ENCODE measurements around the gene BMPR1A. TPM values are rescaled to one million over a fixed set of nuclear protein-coding genes. Genes with fewer than 3 reads are reported as not detected.

BMPR1A gene
- total and polyA plus RNA-seq, 2 of the 13 experiments (the other 11 are each of a cell fraction or from before 2014, with no cell fraction given), result 17.8 to 44.2 TPM

DNA sequence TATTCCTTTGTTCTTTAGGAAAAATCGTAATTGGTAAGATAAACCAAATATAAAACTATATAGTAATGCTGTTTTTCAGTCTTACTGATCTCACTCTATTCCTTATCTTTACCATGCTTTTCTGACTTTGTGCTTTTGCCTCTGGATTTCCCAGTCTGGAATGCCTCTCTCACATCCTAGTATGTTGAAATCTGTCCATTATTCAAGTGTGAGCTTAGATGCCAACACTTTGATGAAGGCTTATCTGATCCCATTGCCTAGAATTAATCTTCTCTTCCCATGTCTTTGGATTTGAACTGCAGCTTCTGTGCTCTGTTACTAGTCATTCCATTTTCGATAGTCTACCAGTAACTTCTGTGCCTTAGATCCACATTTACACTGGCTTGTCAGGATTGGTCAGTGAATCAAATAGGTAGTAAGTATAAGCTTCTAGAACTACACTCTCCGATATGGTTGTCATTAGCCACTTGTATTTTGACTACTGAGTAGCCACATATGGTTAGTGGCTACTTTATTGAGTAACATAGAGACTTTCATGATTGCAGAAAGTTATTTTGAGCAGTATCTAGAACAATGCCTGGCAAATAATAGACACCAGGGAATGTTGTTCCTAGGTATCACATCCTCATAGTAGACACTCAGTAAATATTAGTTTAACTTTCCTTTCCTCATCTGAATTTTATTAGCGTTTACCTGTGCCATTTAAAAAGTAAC is 92.9 kb downstream of the BMPR1A start:
- in situ Hi-C loops (cut with HindIII; ENCODE audit: extremely low pct_ligation_motif_present, low pct_unique_long_range_greater_than_20kb) (no loop called here), intact Hi-C loops (cut with micrococcal nuclease; ENCODE audit: unreplicated experiment) (no loop called here)
- TF ChIP-seq PHF21A (CRISPR knock-in tag; IDR thresholded peaks at IDR 0.05) (no peak), ZNF547 (CRISPR knock-in tag; IDR thresholded peaks at IDR 0.05) (no peak)
- Histone ChIP-seq H3K4me3 (replicated peaks in 1 of 3; ENCODE audit: insufficient read depth in 1 of 3, low read depth in 2 of 3, low read length in 3 of 3) (no peak overlapping the region), H3K36me3 (replicated peaks in 1 of 2; ENCODE audit: control insufficient read depth in 1 of 2, insufficient read depth in 2 of 2, low read length in 2 of 2) (peaks cover 9 to 24% of the 10 kb centered on the region in 2 experiments; a peak in 4 of 5 replicates), H4K20me1 (ENCODE audit: insufficient read depth, low read length) (no peaks in the 10 kb centered on the region), H3K9ac (ENCODE audit: insufficient read depth, low read depth, low read length) (no peak overlapping the region), H2AFZ (ENCODE audit: low read length) (no peak overlapping the region), H3K9me3 (ENCODE audit: low read length) (no peaks in the 10 kb centered on the region), H3K4me1 (ENCODE audit: insufficient read depth, low read length) (no peaks in the 10 kb centered on the region), H3K4me2 (ENCODE audit: low read depth, low read length) (no peak overlapping the region), H3K79me2 (ENCODE audit: insufficient read depth, low read length) (no peaks in the 10 kb centered on the region), H3K27me3 (ENCODE audit: control insufficient read depth in 1 of 2, insufficient read depth in 2 of 2, low read length in 2 of 2) (no peaks in the 10 kb centered on the region), H3K27ac (ENCODE audit: extremely low read length, insufficient read depth, low read length) (no peak overlapping the region)
- ATAC-seq (no peak), DNase-seq (ENCODE audit: low spot score) (no peak), FAIRE-seq (no peak)
- ChIA-PET CTCF (ENCODE audit: low intra/inter-chr PET ratio, low total read pairs) (no interaction called here), POLR2A (no interaction called here)
- BruUV-seq (replicated peaks), result no TSS peak
- 93% methylated on average over 4 of the region's 4 CpGs for WGBS (ENCODE audit: low lambda C conversion rate)

DNA sequence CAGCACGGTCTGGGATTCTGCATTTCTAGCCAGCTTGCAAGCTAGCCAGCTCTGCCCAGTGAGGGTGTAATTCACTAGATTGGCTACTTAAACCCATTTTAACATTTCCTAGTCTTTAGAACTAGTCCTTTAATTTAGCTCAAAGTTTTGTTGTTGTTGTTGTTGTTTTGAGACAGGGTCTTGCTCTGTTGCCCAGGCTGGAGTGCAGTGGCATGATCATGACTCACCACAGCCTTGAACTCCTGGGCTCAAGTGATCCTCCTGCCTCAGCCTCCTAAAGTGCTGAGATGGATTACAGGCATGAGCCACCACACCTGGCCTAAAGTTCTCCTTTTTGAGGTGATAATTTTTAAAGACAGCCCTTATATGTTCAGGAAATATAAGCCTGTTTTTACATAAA is 94.1 kb downstream of the BMPR1A start:
- no peak for ATAC-seq
- H3K79me2 ChIP-seq (ENCODE audit: insufficient read depth, low read length), result no peaks in the 10 kb centered on the region
- no peak overlapping the region for H2AFZ ChIP-seq (ENCODE audit: low read length)
- peaks cover 4 to 21% of the 10 kb centered on the region in 2 experiments; a peak in 4 of 5 replicates for H3K36me3 ChIP-seq (replicated peaks in 1 of 2; ENCODE audit: control insufficient read depth in 1 of 2, insufficient read depth in 2 of 2, low read length in 2 of 2)
- no peaks in the 10 kb centered on the region for H3K9me3 ChIP-seq (ENCODE audit: low read length)
- H3K27me3 ChIP-seq (ENCODE audit: control insufficient read depth in 1 of 2, insufficient read depth in 2 of 2, low read length in 2 of 2), result no peaks in the 10 kb centered on the region
- H3K4me2 ChIP-seq (ENCODE audit: low read depth, low read length), result no peak overlapping the region
- BruUV-seq (replicated peaks), result no TSS peak
- FAIRE-seq, result no peak
- ChIA-PET POLR2A (no interaction called here), CTCF (ENCODE audit: low intra/inter-chr PET ratio, low total read pairs) (no interaction called here)
- 92% methylated on average over 1 of the region's 1 CpG for WGBS (ENCODE audit: low lambda C conversion rate)
- no peaks in the 10 kb centered on the region for H4K20me1 ChIP-seq (ENCODE audit: insufficient read depth, low read length)
- H3K4me3 ChIP-seq (replicated peaks in 1 of 3; ENCODE audit: insufficient read depth in 1 of 3, low read depth in 2 of 3, low read length in 3 of 3), result no peak overlapping the region
- no peak overlapping the region for H3K9ac ChIP-seq (ENCODE audit: insufficient read depth, low read depth, low read length)
- in situ Hi-C loops (cut with HindIII; ENCODE audit: extremely low pct_ligation_motif_present, low pct_unique_long_range_greater_than_20kb) (no loop called here), intact Hi-C loops (cut with micrococcal nuclease; ENCODE audit: unreplicated experiment) (no loop called here)
- no peak for DNase-seq (ENCODE audit: low spot score)
- H3K4me1 ChIP-seq (ENCODE audit: insufficient read depth, low read length), result no peaks in the 10 kb centered on the region
- H3K27ac ChIP-seq (ENCODE audit: extremely low read length, insufficient read depth, low read length), result no peak overlapping the region
- TF ChIP-seq, protein P1, sequence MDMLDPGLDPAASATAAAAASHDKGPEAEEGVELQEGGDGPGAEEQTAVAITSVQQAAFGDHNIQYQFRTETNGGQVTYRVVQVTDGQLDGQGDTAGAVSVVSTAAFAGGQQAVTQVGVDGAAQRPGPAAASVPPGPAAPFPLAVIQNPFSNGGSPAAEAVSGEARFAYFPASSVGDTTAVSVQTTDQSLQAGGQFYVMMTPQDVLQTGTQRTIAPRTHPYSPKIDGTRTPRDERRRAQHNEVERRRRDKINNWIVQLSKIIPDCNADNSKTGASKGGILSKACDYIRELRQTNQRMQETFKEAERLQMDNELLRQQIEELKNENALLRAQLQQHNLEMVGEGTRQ (IDR thresholded peaks at IDR 0.05; ENCODE audit: low read depth, low read length), result no peak
- TF ChIP-seq, protein P1 (CRISPR knock-in tag; IDR thresholded peaks at IDR 0.05; ENCODE audit: borderline replicate concordance), result no peak
- TF ChIP-seq TRAFD1 (CRISPR knock-in tag; IDR thresholded peaks at IDR 0.05; ENCODE audit: borderline replicate concordance) (no peak), TCF7 (IDR thresholded peaks at IDR 0.05; ENCODE audit: low read depth) (no peak), FOSL2 (CRISPR knock-in tag; IDR thresholded peaks at IDR 0.05) (peak; percentile 20; the same call in 1 of the 2 replicates), ZNF121 (CRISPR knock-in tag; IDR thresholded peaks at IDR 0.05) (peak; percentile 56; the same call in 1 of the 2 replicates)
- TF ChIP-seq, protein P2, sequence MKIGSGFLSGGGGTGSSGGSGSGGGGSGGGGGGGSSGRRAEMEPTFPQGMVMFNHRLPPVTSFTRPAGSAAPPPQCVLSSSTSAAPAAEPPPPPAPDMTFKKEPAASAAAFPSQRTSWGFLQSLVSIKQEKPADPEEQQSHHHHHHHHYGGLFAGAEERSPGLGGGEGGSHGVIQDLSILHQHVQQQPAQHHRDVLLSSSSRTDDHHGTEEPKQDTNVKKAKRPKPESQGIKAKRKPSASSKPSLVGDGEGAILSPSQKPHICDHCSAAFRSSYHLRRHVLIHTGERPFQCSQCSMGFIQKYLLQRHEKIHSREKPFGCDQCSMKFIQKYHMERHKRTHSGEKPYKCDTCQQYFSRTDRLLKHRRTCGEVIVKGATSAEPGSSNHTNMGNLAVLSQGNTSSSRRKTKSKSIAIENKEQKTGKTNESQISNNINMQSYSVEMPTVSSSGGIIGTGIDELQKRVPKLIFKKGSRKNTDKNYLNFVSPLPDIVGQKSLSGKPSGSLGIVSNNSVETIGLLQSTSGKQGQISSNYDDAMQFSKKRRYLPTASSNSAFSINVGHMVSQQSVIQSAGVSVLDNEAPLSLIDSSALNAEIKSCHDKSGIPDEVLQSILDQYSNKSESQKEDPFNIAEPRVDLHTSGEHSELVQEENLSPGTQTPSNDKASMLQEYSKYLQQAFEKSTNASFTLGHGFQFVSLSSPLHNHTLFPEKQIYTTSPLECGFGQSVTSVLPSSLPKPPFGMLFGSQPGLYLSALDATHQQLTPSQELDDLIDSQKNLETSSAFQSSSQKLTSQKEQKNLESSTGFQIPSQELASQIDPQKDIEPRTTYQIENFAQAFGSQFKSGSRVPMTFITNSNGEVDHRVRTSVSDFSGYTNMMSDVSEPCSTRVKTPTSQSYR (CRISPR knock-in tag; IDR thresholded peaks at IDR 0.05; ENCODE audit: borderline replicate concordance), result no peak
- TF ChIP-seq, protein P3, sequence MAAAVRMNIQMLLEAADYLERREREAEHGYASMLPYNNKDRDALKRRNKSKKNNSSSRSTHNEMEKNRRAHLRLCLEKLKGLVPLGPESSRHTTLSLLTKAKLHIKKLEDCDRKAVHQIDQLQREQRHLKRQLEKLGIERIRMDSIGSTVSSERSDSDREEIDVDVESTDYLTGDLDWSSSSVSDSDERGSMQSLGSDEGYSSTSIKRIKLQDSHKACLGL (CRISPR knock-in tag; IDR thresholded peaks at IDR 0.05), result no peak

All from HepG2 (cell line).